Nephron progenitor cell (in vitro differentiated cells): ENCODE results near the gene QPCT.

ENCODE experiments used
- DNase-seq: peaks from one replicate; pipeline ENCODE4 v3.0.0; 2021
- H3K27ac Mint-ChIP-seq: 2 replicates; pipeline ENCODE4 v1.8.0; 2021; ENCODE audit warnings: mild to moderate bottlenecking, moderate library complexity, mixed read lengths
- H3K27me3 Mint-ChIP-seq: 2 replicates; pipeline ENCODE4 v1.8.0; 2021; ENCODE audit warnings: mild to moderate bottlenecking, low read depth, mixed read lengths; ENCODE audit not compliant: poor library complexity
- H3K36me3 Mint-ChIP-seq: 2 replicates; pipeline ENCODE4 v1.8.0; 2021; ENCODE audit warnings: low read depth, mixed read lengths
- H3K4me1 Mint-ChIP-seq: 2 replicates; pipeline ENCODE4 v1.8.0; 2021; ENCODE audit warnings: mixed read lengths
- H3K4me3 Mint-ChIP-seq: 2 replicates; pipeline ENCODE4 v1.8.0; 2021; ENCODE audit warnings: mild to moderate bottlenecking, moderate library complexity, mixed read lengths
- H3K9me3 Mint-ChIP-seq: 2 replicates; pipeline ENCODE4 v1.8.0; 2021; ENCODE audit warnings: mild to moderate bottlenecking, moderate library complexity, mixed read lengths
- TF ChIP-seq, protein P1 (sequence below): fragments of 200-600 bp; sonication (generic); IDR thresholded peaks from 2 replicates; pipeline ENCODE4 v1.5.0; 2021; ENCODE audit warnings: antibody characterized with exemption

The QPCT gene

DNA sequence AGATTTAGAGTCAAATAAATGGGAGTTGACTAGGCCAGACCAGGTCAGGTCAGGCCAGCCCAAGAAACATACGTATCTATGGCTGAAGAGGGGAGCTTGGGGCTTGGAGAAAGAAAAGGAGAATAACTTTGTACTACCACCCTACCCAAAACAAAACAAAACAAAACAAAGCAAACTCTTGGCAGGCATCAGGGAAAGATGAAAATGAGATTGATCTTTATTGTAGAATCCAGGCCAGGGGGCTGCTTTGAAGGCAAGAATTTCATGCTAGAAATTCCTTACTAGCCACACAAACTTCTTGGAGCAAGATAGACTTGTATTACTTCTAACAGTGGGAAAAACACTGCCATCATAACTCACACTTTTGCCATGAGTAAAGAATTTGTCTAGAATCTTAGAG lies 26.2 kb downstream of the QPCT start:
- DNase-seq, result no peak
- Mint-ChIP-seq H3K27ac (no peak overlapping the region), H3K27me3 (peaks cover 3% of the 10 kb centered on the region), H3K4me1 (no peaks in the 10 kb centered on the region), H3K9me3 (no peaks in the 10 kb centered on the region), H3K36me3 (no peaks in the 10 kb centered on the region), H3K4me3 (no peak overlapping the region)
- TF ChIP-seq, protein P1, sequence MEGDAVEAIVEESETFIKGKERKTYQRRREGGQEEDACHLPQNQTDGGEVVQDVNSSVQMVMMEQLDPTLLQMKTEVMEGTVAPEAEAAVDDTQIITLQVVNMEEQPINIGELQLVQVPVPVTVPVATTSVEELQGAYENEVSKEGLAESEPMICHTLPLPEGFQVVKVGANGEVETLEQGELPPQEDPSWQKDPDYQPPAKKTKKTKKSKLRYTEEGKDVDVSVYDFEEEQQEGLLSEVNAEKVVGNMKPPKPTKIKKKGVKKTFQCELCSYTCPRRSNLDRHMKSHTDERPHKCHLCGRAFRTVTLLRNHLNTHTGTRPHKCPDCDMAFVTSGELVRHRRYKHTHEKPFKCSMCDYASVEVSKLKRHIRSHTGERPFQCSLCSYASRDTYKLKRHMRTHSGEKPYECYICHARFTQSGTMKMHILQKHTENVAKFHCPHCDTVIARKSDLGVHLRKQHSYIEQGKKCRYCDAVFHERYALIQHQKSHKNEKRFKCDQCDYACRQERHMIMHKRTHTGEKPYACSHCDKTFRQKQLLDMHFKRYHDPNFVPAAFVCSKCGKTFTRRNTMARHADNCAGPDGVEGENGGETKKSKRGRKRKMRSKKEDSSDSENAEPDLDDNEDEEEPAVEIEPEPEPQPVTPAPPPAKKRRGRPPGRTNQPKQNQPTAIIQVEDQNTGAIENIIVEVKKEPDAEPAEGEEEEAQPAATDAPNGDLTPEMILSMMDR, result no peak

DNA sequence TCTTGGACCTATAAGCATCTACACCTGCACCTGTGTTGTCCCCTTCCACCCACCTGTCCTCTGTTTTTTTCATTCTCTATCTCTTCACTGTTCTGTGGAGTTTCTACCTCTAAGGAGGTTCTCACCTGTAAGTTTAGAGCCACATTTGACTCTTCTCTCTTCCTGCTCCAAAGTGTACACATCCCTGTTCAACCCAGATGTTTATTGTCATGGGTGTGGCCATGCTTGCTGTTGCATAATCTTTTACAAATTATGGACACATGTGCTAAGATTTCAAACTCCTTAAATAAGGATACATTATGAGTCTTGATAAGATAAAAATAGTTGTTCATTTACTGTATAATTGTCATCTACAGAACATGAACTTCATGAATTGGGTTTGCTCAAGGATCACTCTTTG lies 27.6 kb downstream of the QPCT start:
- Mint-ChIP-seq H3K27ac (no peak overlapping the region), H3K9me3 (no peaks in the 10 kb centered on the region), H3K27me3 (peaks cover 3% of the 10 kb centered on the region)

DNA sequence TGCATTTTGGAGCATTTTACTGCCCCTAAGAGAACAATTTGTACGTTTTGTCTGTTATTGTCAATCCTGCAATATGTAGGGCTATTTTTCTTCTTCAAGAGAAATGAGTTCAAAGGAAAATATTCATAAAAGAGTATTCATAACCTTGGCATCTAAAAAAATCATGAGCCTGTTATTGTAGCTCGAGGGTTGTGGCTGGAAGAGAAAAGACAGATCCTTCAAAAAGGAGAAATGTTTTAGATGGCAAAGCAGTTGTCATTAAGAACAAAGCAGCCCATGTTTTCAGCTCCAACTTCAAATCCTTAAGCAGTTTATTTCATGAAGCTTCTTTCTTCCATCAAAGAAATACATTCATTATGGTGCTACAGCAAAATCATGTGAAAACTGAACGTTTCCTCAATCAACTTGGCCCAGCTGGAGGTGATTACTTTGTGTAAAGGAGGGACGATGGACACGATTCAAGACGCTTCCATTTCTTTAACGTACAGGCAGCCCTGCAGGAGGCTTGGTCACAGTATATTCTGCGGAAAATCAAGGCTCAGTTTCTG lies 31.4 kb downstream of the QPCT start:
- Mint-ChIP-seq H3K27me3 (peaks cover 3% of the 10 kb centered on the region), H3K27ac (no peak overlapping the region), H3K4me1 (peaks cover 13% of the 10 kb centered on the region), H3K9me3 (no peaks in the 10 kb centered on the region), H3K4me3 (no peak overlapping the region), H3K36me3 (no peaks in the 10 kb centered on the region)
- no peak for DNase-seq
- TF ChIP-seq, protein P1, result no peak

More for the DNA sequence above, 27.6 kb downstream of the QPCT start:
- no peak for DNase-seq
- H3K4me1 Mint-ChIP-seq, result peaks cover 12% of the 10 kb centered on the region
- H3K4me3 Mint-ChIP-seq, result no peak overlapping the region
- H3K36me3 Mint-ChIP-seq, result no peaks in the 10 kb centered on the region
- TF ChIP-seq, protein P1, result no peak

DNA sequence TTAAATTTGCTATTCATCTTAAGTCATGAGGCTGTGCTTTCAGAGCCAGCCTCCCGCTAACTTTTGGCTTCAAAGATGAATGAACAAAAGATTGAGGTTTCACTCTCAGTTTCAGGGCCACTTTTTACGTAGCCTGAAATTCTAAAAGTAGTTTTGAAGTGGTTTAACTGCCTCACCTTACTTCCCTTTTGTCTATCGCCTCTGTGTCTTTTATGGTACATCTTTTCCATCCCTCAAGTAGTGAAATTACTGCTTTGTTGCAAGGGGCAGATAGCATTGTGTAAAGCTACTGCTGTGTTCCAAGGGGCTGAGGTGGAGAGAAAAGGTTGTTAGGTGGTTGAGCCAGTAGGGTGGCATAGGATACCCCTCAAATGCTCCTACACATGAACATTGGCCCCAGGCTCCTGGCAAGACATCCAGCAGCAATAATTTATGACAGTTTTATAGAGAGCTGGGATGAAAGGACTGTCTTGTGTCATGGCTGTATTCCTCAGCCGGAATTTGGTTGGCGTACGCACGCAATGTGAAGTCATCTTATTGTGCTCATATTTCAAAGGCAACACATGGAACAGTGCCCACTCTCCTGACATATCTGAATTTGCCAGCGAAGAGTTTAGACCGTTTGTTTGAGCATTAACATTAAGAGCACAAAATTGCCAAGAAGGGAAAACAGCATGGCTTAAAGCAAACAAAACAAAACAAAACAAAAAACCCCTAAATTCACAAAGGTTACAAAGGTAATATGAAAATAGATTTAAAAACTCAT lies 32.2 kb downstream of the QPCT start:
- no peaks in the 10 kb centered on the region for H3K9me3 Mint-ChIP-seq
- no peak overlapping the region for H3K4me3 Mint-ChIP-seq
- no peaks in the 10 kb centered on the region for H3K36me3 Mint-ChIP-seq
- TF ChIP-seq, protein P1, result no peak
- no peak overlapping the region for H3K27ac Mint-ChIP-seq
- no peak for DNase-seq
- peaks cover 3% of the 10 kb centered on the region for H3K27me3 Mint-ChIP-seq
- peaks cover 13% of the 10 kb centered on the region for H3K4me1 Mint-ChIP-seq

DNA sequence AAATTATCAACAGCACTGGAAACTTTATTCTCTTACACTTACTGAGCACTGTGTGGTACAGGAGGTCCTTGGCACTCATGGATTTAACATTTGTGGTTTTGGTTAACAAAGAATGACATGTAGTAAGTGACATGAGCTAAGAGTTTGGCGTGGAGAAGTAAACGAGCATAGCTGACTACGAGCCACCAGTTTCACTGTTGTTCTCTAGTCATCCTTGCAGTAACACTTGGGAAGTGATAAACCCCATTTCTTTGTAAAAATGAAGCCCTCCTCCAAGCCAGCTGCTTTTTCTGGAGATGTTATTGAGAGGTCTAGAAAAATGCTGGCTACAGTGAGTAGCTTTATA lies 32.7 kb downstream of the QPCT start:
- H3K27ac Mint-ChIP-seq, result no peak overlapping the region
- no peak for DNase-seq
- TF ChIP-seq, protein P1, result no peak
- no peak overlapping the region for H3K4me3 Mint-ChIP-seq
- H3K27me3 Mint-ChIP-seq, result peaks cover 3% of the 10 kb centered on the region
- H3K36me3 Mint-ChIP-seq, result no peaks in the 10 kb centered on the region
- H3K9me3 Mint-ChIP-seq, result no peaks in the 10 kb centered on the region
- peaks cover 13% of the 10 kb centered on the region for H3K4me1 Mint-ChIP-seq

DNA sequence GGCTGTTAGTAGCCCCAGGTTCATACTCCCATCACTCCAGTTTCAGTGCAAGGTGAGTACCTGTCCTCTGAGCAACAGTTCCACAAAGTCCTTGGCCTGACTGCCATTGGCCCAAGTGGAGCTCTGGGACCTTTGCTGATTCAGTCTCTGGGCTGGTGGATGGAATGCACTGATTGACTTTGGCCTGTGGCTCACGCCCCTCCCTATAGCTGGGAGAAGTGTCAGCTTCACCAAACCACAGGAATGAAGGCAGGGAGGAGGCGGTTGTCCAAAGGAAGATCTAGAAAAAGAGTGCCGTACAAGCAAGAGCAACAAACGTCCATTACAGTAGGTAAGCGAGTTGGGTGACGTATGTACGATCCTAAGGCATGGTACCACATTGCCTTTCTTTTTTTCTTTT lies 34.0 kb downstream of the QPCT start:
- H3K36me3 Mint-ChIP-seq, result no peaks in the 10 kb centered on the region
- no peak overlapping the region for H3K27ac Mint-ChIP-seq
- no peak for DNase-seq
- no peaks in the 10 kb centered on the region for H3K27me3 Mint-ChIP-seq
- no peaks in the 10 kb centered on the region for H3K9me3 Mint-ChIP-seq
- H3K4me3 Mint-ChIP-seq, result no peak overlapping the region
- TF ChIP-seq, protein P1, result no peak
- peaks cover 13% of the 10 kb centered on the region for H3K4me1 Mint-ChIP-seq
